Right atrium auricular region (tissue), 2 donors: ENCODE results near the gene SIDT2. TPM values are rescaled to one million over a fixed set of nuclear protein-coding genes. Genes with fewer than 3 reads are reported as not detected.
A peak's percentile ranks its signal among the peaks of the same experiment; 100 is the strongest.

Experiments used
- DNase-seq: peaks from one replicate; pipeline ENCODE4 v3.0.0-alpha.2; 2019; ENCODE audit warnings: low spot score
- H3K27ac ChIP-seq, 2 donors: fragments of 200-600 bp; sonication (generic); 1 replicate in 1 of 2; 2 replicates in 1 of 2; pipeline ENCODE4 v1.5.1; 2016 to 2019
- H3K27me3 ChIP-seq, 2 donors: fragments of 200-600 bp; sonication (generic); one replicate each; pipeline versions ENCODE4 v1.5.1 to v1.6.0; 2017 to 2019
- H3K36me3 ChIP-seq: fragments of 200-600 bp; sonication (generic); one replicate; pipeline ENCODE4 v1.5.1; 2016
- H3K4me1 ChIP-seq, 2 donors: fragments of 200-600 bp; sonication (generic); one replicate each; pipeline versions ENCODE4 v1.5.1 to v1.6.0; 2017 to 2019
- H3K4me3 ChIP-seq, 2 donors: fragments of 200-600 bp; sonication (generic); 1 replicate in 1 of 2; 2 replicates in 1 of 2; pipeline ENCODE4 v1.5.1; 2017 to 2019; ENCODE audit warnings: mild to moderate bottlenecking in 1 of 2, moderate library complexity in 1 of 2
- H3K9me3 ChIP-seq, 2 donors: fragments of 200-600 bp; sonication (generic); one replicate each; pipeline ENCODE4 v1.5.1; 2019
- CTCF ChIP-seq, 2 donors: fragments of 200-600 bp; sonication (generic); IDR thresholded peaks; one replicate each; pipeline ENCODE4 v1.5.1; 2019; ENCODE audit warnings: antibody characterized with exemption in 2 of 2
- total RNA-seq, 2 donors: library from RNA; depleted of rRNA; stranded (reverse); fragments of >200 nt; gene quantifications; one replicate each; pipeline ENCODE4 v1.1.0, GENCODE V29; 2016

The SIDT2 gene
- total RNA-seq, 2 donors from 2014 or later, result 19.1 to 33.0 TPM

- H3K27ac ChIP-seq, result no peak overlapping the region
- H3K27me3 ChIP-seq, result no peaks in the 10 kb centered on the region
- peaks cover 0 to 55% of the 10 kb centered on the region in 2 donors for H3K4me1 ChIP-seq
Observed at GRCh38 chr11:117175781-117176180, 2.8 kb upstream of the SIDT2 start.

GRCh38 chr11:117176186-117176585, 2.4 kb upstream of the SIDT2 start:
- TF ChIP-seq CTCF (IDR thresholded peaks at IDR 0.05), result no peak
- Histone ChIP-seq H3K4me3 (no peak overlapping the region), H3K27ac (no peak overlapping the region), H3K4me1 (peaks cover 0 to 55% of the 10 kb centered on the region in 2 donors), H3K36me3 (no peaks in the 10 kb centered on the region), H3K9me3 (no peaks in the 10 kb centered on the region), H3K27me3 (no peaks in the 10 kb centered on the region)
- DNase-seq, result no peak

More at GRCh38 chr11:117175781-117176180, 2.8 kb upstream of the SIDT2 start:
- no peak for DNase-seq
- TF ChIP-seq CTCF (IDR thresholded peaks at IDR 0.05), result no peak
- Histone ChIP-seq H3K9me3 (no peaks in the 10 kb centered on the region), H3K4me3 (no peak overlapping the region), H3K36me3 (no peaks in the 10 kb centered on the region)

GRCh38 chr11:117177534-117178209, 871 bp upstream of the SIDT2 start:
- Histone ChIP-seq H3K4me3 (peak overlapping the region; percentile 14 to 85), H3K27me3 (no peaks in the 10 kb centered on the region), H3K36me3 (peaks cover 10% of the 10 kb centered on the region), H3K4me1 (peaks cover 0 to 44% of the 10 kb centered on the region in 2 donors), H3K9me3 (no peaks in the 10 kb centered on the region), H3K27ac (peak overlapping the region; percentile 95 to 96)
- no peak for DNase-seq
- no peak for TF ChIP-seq CTCF (IDR thresholded peaks at IDR 0.05)

GRCh38 chr11:117179048-117179999, 781 bp downstream of the SIDT2 start:
- Histone ChIP-seq H3K36me3 (peaks cover 15% of the 10 kb centered on the region), H3K9me3 (no peaks in the 10 kb centered on the region), H3K4me3 (peak overlapping the region; percentile 69 to 85), H3K4me1 (peaks cover 0 to 30% of the 10 kb centered on the region in 2 donors), H3K27me3 (no peaks in the 10 kb centered on the region), H3K27ac (peak overlapping the region; percentile 95 to 96)
- DNase-seq, result peak; percentile 62
- no peak for TF ChIP-seq CTCF (IDR thresholded peaks at IDR 0.05)

GRCh38 chr11:117180020-117180419, 1.5 kb downstream of the SIDT2 start:
- Histone ChIP-seq H3K36me3 (peaks cover 15% of the 10 kb centered on the region), H3K27ac (peak overlapping the region; percentile 95 to 96), H3K27me3 (no peaks in the 10 kb centered on the region), H3K9me3 (no peaks in the 10 kb centered on the region), H3K4me3 (peak overlapping the region; percentile 11 to 85), H3K4me1 (peaks cover 0 to 30% of the 10 kb centered on the region in 2 donors)
- no peak for TF ChIP-seq CTCF (IDR thresholded peaks at IDR 0.05)
- DNase-seq, result peak; percentile 58
